Measurements from ENCODE around the gene SRGAP3. TPM values are rescaled to one million over a fixed set of nuclear protein-coding genes. Genes with fewer than 3 reads are reported as not detected.
A peak's percentile ranks its signal among the peaks of the same experiment; 100 is the strongest.

SRGAP3 gene
- total RNA-seq, 6 experiments from 2014 or later: 1.8 to 5.2 (median 3.1) TPM

DNA sequence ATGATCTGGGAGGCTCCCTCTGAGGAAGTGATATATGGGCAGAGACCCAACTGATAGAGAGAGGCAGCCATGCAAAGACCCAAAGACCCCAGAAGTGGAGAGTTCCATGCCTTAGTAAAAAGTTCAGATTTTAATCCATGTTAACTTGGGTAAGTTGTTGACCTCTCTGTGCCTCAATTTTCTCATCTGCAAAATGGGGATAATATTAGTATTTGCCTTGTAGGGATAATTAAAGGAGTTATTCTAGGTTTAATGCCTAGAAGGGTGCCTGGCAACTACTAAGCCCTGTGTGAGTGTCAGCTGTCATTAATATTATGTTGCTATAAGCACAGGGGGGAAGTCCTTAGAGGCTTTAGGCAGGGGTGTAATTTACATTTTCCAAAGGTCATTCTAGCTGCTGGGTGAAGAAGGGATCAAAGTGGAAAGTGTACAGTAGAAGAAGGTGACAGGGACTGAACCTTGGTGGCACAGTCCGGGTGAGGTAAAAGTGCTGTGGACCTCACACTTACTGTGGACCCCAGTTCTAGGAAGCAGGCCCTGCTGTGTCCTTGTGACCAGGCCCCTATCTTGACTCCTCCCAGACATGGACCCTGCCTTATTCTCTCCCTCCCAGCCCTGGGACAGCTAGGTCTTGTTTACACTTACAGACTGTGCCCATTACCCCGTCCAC lies 283.2 kb downstream of the SRGAP3 start:
- Histone ChIP-seq H3K9me3 (no peaks in the 10 kb centered on the region), H3K27ac (peak overlapping the region; percentile 52 to 83 (median 59)), H3K4me3 (no peak overlapping the region), H3K27me3 (no peaks in the 10 kb centered on the region), H3K4me1 (peaks cover 0 to 42% (median 11%) of the 10 kb centered on the region in 4 donors), H3K36me3 (no peaks in the 10 kb centered on the region)
- no peak for TF ChIP-seq POLR2A (IDR thresholded peaks at IDR 0.05)
- TF ChIP-seq, protein P1, sequence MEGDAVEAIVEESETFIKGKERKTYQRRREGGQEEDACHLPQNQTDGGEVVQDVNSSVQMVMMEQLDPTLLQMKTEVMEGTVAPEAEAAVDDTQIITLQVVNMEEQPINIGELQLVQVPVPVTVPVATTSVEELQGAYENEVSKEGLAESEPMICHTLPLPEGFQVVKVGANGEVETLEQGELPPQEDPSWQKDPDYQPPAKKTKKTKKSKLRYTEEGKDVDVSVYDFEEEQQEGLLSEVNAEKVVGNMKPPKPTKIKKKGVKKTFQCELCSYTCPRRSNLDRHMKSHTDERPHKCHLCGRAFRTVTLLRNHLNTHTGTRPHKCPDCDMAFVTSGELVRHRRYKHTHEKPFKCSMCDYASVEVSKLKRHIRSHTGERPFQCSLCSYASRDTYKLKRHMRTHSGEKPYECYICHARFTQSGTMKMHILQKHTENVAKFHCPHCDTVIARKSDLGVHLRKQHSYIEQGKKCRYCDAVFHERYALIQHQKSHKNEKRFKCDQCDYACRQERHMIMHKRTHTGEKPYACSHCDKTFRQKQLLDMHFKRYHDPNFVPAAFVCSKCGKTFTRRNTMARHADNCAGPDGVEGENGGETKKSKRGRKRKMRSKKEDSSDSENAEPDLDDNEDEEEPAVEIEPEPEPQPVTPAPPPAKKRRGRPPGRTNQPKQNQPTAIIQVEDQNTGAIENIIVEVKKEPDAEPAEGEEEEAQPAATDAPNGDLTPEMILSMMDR (IDR thresholded peaks at IDR 0.05): no peak
- DNase-seq (no peak), ATAC-seq (no peak)
- 86% methylated on average over 1 of the region's 2 CpGs for WGBS (ENCODE audit: insufficient coverage, low coverage, low lambda C conversion rate, missing lambda C conversion rate)
- intact Hi-C loops (cut with DNase I): loop anchor here in 1 of 2 donors (5.0 kb wide), 1 partner anchor 101 kb away; no protein-coding TSS in a partner anchor

- intact Hi-C loops (cut with DNase I): loop anchor here in 1 of 2 donors (5.0 kb wide), 1 partner anchor 103 kb away; no protein-coding TSS in a partner anchor
- Histone ChIP-seq H3K9me3 (no peaks in the 10 kb centered on the region), H3K27me3 (no peaks in the 10 kb centered on the region), H3K36me3 (no peaks in the 10 kb centered on the region), H3K4me3 (no peak overlapping the region), H3K4me1 (peaks cover 0 to 42% (median 11%) of the 10 kb centered on the region in 4 donors), H3K27ac (peak overlapping the region; percentile 52 to 83 (median 59))
- ATAC-seq (peak; percentile 72 to 75 (median 74)), DNase-seq (no peak)
- WGBS (ENCODE audit: insufficient coverage, low coverage, low lambda C conversion rate, missing lambda C conversion rate): 72% methylated on average over 9 of the region's 11 CpGs
- no peak for TF ChIP-seq POLR2A (IDR thresholded peaks at IDR 0.05)
- TF ChIP-seq, protein P1 (IDR thresholded peaks at IDR 0.05): no peak
Observed at GRCh38 chr3:8964436-8965370, 284.7 kb downstream of the SRGAP3 start.

GRCh38 chr3:8963137-8963853 lies 286.2 kb downstream of the SRGAP3 start, which contains the start of gene RAD18:
Gene RAD18 (minus strand): TSS chr3:8963472. CDS start chr3:8963385, 87 bp downstream.
- H3K27ac ChIP-seq: peak within 1 kb of the TSS; percentile 52 to 85 (median 83)
- peak; percentile 89 to 92 (median 90) for DNase-seq
- H3K4me1 ChIP-seq: peaks cover 0 to 42% (median 11%) of the 10 kb centered on the region in 4 donors
- no peaks in the 10 kb centered on the region for H3K27me3 ChIP-seq
- intact Hi-C loops (cut with DNase I): no loop called here
- no peaks in the 10 kb centered on the region for H3K36me3 ChIP-seq
- TF ChIP-seq, protein P1 (IDR thresholded peaks at IDR 0.05): no peak
- no peak for TF ChIP-seq POLR2A (IDR thresholded peaks at IDR 0.05)
- peak; percentile 81 to 89 (median 84) for ATAC-seq
- no peaks in the 10 kb centered on the region for H3K9me3 ChIP-seq
- H3K4me3 ChIP-seq: peak within 1 kb of the TSS; percentile 67 to 88 (median 79)
- 0% methylated on average over 17 of the region's 45 CpGs for WGBS (ENCODE audit: insufficient coverage, low coverage, low lambda C conversion rate, missing lambda C conversion rate)

GRCh38 chr3:8962226-8962861 lies 287.1 kb downstream of the SRGAP3 start:
- intact Hi-C loops (cut with DNase I): no loop called here
- H3K9me3 ChIP-seq: no peaks in the 10 kb centered on the region
- DNase-seq (no peak), ATAC-seq (no peak)
- 34% methylated on average over 6 of the region's 6 CpGs for WGBS (ENCODE audit: insufficient coverage, low coverage, low lambda C conversion rate, missing lambda C conversion rate)
- no peaks in the 10 kb centered on the region for H3K36me3 ChIP-seq
- H3K4me3 ChIP-seq: peak overlapping the region; percentile 67 to 88 (median 79)
- H3K27ac ChIP-seq: no peak overlapping the region
- no peak for TF ChIP-seq POLR2A (IDR thresholded peaks at IDR 0.05)
- H3K27me3 ChIP-seq: no peaks in the 10 kb centered on the region
- H3K4me1 ChIP-seq: peaks cover 0 to 42% (median 11%) of the 10 kb centered on the region in 4 donors
